ENCODE results near the gene TUBB.

DNA sequence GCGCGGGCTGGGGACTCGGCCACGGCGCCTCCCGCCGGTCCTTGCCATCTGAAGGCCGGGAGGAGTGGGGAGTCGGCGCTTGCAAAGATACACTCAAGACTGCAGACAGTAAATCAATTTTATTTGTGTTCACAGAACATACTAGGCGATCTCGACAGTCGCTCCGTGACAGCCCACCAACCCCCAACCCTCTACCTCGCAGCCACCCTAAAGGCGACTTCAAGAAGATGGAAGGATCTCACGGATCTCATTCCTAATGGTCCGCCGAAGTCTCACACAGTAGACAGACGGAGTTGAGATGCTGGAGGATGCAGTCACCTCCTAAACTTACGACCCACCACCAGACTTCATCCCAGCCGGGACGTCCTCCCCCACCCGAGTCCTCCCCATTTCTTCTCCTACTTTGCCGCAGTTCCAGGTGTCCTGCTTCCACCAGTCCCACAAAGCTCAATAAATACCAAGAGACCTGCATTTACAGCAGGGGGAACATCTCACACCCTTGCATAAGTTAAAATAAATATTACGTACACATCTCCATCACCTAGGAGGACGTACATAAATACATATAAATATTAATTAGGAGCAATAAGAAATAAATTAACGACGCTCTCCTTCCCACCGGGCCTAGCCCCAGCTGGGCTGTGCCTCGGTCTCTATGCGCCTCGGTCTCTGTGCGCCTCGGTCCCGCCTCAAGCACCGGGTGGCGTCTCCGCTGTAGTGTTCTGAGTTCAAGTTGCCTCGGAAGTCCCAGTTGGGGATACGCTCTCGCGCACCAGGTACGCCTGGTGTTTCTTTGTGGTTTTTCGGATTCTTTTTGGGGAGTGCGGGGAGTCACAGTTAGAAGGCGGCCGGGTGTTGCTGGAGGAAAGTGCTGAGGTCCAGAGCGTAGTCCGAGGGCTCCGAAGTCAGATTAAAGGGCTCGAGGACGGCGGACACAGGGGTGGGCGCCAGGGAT, 23.2 kb downstream of the TUBB start:
- TF ChIP-seq, protein P1, sequence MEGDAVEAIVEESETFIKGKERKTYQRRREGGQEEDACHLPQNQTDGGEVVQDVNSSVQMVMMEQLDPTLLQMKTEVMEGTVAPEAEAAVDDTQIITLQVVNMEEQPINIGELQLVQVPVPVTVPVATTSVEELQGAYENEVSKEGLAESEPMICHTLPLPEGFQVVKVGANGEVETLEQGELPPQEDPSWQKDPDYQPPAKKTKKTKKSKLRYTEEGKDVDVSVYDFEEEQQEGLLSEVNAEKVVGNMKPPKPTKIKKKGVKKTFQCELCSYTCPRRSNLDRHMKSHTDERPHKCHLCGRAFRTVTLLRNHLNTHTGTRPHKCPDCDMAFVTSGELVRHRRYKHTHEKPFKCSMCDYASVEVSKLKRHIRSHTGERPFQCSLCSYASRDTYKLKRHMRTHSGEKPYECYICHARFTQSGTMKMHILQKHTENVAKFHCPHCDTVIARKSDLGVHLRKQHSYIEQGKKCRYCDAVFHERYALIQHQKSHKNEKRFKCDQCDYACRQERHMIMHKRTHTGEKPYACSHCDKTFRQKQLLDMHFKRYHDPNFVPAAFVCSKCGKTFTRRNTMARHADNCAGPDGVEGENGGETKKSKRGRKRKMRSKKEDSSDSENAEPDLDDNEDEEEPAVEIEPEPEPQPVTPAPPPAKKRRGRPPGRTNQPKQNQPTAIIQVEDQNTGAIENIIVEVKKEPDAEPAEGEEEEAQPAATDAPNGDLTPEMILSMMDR (IDR thresholded peaks at IDR 0.05 in 2 of 3, conservative IDR thresholded peaks at IDR 0.05 in 1 of 3; ENCODE audit: insufficient read depth in 2 of 3, low read depth in 1 of 3, low read length in 3 of 3), result no peak
- TF ChIP-seq, protein P2, sequence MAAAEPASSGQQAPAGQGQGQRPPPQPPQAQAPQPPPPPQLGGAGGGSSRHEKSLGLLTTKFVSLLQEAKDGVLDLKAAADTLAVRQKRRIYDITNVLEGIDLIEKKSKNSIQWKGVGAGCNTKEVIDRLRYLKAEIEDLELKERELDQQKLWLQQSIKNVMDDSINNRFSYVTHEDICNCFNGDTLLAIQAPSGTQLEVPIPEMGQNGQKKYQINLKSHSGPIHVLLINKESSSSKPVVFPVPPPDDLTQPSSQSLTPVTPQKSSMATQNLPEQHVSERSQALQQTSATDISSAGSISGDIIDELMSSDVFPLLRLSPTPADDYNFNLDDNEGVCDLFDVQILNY (CRISPR knock-in tag; IDR thresholded peaks at IDR 0.05), result no peak
- TF ChIP-seq, protein P3, sequence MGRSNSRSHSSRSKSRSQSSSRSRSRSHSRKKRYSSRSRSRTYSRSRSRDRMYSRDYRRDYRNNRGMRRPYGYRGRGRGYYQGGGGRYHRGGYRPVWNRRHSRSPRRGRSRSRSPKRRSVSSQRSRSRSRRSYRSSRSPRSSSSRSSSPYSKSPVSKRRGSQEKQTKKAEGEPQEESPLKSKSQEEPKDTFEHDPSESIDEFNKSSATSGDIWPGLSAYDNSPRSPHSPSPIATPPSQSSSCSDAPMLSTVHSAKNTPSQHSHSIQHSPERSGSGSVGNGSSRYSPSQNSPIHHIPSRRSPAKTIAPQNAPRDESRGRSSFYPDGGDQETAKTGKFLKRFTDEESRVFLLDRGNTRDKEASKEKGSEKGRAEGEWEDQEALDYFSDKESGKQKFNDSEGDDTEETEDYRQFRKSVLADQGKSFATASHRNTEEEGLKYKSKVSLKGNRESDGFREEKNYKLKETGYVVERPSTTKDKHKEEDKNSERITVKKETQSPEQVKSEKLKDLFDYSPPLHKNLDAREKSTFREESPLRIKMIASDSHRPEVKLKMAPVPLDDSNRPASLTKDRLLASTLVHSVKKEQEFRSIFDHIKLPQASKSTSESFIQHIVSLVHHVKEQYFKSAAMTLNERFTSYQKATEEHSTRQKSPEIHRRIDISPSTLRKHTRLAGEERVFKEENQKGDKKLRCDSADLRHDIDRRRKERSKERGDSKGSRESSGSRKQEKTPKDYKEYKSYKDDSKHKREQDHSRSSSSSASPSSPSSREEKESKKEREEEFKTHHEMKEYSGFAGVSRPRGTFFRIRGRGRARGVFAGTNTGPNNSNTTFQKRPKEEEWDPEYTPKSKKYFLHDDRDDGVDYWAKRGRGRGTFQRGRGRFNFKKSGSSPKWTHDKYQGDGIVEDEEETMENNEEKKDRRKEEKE (IDR thresholded peaks at IDR 0.05; ENCODE audit: borderline replicate concordance in 1 of 2, control insufficient read depth in 1 of 2, low read depth in 2 of 2, low read length in 1 of 2), result 0 out of 4 replicates have a peak, but pooled peaks of 1 of the 2 experiments have one; percentile 48
- TF ChIP-seq, protein P4, sequence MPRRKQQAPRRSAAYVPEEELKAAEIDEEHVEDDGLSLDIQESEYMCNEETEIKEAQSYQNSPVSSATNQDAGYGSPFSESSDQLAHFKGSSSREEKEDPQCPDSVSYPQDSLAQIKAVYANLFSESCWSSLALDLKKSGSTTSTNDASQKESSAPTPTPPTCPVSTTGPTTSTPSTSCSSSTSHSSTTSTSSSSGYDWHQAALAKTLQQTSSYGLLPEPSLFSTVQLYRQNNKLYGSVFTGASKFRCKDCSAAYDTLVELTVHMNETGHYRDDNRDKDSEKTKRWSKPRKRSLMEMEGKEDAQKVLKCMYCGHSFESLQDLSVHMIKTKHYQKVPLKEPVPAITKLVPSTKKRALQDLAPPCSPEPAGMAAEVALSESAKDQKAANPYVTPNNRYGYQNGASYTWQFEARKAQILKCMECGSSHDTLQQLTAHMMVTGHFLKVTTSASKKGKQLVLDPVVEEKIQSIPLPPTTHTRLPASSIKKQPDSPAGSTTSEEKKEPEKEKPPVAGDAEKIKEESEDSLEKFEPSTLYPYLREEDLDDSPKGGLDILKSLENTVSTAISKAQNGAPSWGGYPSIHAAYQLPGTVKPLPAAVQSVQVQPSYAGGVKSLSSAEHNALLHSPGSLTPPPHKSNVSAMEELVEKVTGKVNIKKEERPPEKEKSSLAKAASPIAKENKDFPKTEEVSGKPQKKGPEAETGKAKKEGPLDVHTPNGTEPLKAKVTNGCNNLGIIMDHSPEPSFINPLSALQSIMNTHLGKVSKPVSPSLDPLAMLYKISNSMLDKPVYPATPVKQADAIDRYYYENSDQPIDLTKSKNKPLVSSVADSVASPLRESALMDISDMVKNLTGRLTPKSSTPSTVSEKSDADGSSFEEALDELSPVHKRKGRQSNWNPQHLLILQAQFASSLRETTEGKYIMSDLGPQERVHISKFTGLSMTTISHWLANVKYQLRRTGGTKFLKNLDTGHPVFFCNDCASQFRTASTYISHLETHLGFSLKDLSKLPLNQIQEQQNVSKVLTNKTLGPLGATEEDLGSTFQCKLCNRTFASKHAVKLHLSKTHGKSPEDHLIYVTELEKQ (CRISPR knock-in tag; IDR thresholded peaks at IDR 0.05), result no peak
- no peak for TF ChIP-seq MYNN (IDR thresholded peaks at IDR 0.05)
- no peak for TF ChIP-seq MYNN (CRISPR knock-in tag; IDR thresholded peaks at IDR 0.05)
- TF ChIP-seq CHD4 (IDR thresholded peaks at IDR 0.05; ENCODE audit: insufficient read depth, insufficient replicate concordance, low read depth, low read length, poor library complexity, severe bottlenecking), result no peak
- TF ChIP-seq ARHGAP35 (IDR thresholded peaks at IDR 0.05; ENCODE audit: partially characterized antibody), result no peak
- no peak for TF ChIP-seq PCBP2 (IDR thresholded peaks at IDR 0.05; ENCODE audit: low read depth, low read length, poor library complexity, severe bottlenecking)
- TF ChIP-seq, protein P5, sequence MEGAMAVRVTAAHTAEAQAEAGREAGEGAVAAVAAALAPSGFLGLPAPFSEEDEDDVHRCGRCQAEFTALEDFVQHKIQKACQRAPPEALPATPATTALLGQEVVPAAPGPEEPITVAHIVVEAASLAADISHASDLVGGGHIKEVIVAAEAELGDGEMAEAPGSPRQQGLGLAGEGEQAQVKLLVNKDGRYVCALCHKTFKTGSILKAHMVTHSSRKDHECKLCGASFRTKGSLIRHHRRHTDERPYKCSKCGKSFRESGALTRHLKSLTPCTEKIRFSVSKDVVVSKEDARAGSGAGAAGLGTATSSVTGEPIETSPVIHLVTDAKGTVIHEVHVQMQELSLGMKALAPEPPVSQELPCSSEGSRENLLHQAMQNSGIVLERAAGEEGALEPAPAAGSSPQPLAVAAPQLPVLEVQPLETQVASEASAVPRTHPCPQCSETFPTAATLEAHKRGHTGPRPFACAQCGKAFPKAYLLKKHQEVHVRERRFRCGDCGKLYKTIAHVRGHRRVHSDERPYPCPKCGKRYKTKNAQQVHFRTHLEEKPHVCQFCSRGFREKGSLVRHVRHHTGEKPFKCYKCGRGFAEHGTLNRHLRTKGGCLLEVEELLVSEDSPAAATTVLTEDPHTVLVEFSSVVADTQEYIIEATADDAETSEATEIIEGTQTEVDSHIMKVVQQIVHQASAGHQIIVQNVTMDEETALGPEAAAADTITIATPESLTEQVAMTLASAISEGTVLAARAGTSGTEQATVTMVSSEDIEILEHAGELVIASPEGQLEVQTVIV (CRISPR knock-in tag; IDR thresholded peaks at IDR 0.05; ENCODE audit: borderline replicate concordance), result no peak

Data from K562 (cell line).